Thyroid gland (tissue), 4 donors: Measurements from ENCODE around the gene ANKRD45. TPM values are rescaled to one million over a fixed set of nuclear protein-coding genes. Genes with fewer than 3 reads are reported as not detected.

Source experiments
- DNase-seq, 2 donors: peaks; one replicate each; pipeline ENCODE4 v3.0.0-alpha.2; 2019
- H3K27ac ChIP-seq, 3 donors: fragments of 200-600 bp; sonication (generic); 1 replicate in 2 of 3; 2 replicates in 1 of 3; pipeline ENCODE4 v1.5.1; 2016 to 2019; ENCODE audit warnings: mild to moderate bottlenecking in 1 of 3, moderate library complexity in 1 of 3
- H3K27me3 ChIP-seq: fragments of 200-600 bp; sonication (generic); one replicate; pipeline ENCODE4 v1.5.1; 2019
- H3K36me3 ChIP-seq, 2 donors: fragments of 200-600 bp; sonication (generic); one replicate each; pipeline ENCODE4 v1.5.1; 2016 to 2019
- H3K4me1 ChIP-seq, 2 donors: fragments of 200-600 bp; sonication (generic); one replicate each; pipeline ENCODE4 v1.5.1; 2017 to 2019
- H3K4me3 ChIP-seq, 3 donors: fragments of 200-600 bp; sonication (generic); replicated peaks in 1 of 3; 1 replicate in 2 of 3; 2 replicates in 1 of 3; pipeline ENCODE4 v1.5.1; 2016; ENCODE audit warnings: mild to moderate bottlenecking in 1 of 3
- H3K9me3 ChIP-seq: fragments of 200-600 bp; sonication (generic); one replicate; pipeline ENCODE4 v1.5.1; 2017
- CTCF ChIP-seq, 6 experiments: fragments of 200-600 bp in 3 of 6; fragments of 450-650 bp in 3 of 6; sonication (generic) in 3 of 6; IDR thresholded peaks; one replicate each; pipeline ENCODE4 v1.5.1; 2016 to 2019; ENCODE audit warnings: antibody characterized with exemption in 6 of 6, mild to moderate bottlenecking in 2 of 6, inconsistent platforms in 1 of 6, moderate library complexity in 1 of 6
- POLR2A ChIP-seq, 2 donors: fragments of 450-650 bp; IDR thresholded peaks; one replicate each; pipeline ENCODE4 v1.6.1; 2017; ENCODE audit warnings: antibody characterized with exemption in 2 of 2, mild to moderate bottlenecking in 2 of 2, moderate library complexity in 1 of 2
- WGBS, 2 donors: methylation state at CpG; one replicate each; pipeline ENCODE4 v1.1.5; 2017; 5-methylcytosine and 5-hydroxymethylcytosine counted together
- intact Hi-C: fragments of 100-400 bp; cut with DNase I; formaldehyde crosslinking; loops from one replicate; pipeline ENCODE4 v1.15.1; 2023
- total RNA-seq, 4 donors: library from RNA; depleted of rRNA; stranded (reverse); fragments of >200 nt; gene quantifications; one replicate each; pipeline ENCODE4 v1.2.3, GENCODE V29; 2016

Gene ANKRD45
- total RNA-seq, 4 donors from 2014 or later, result 0.27 to 2.3 (median 0.94) TPM

GRCh38 chr1:173590557-173590956, 79.1 kb downstream of the ANKRD45 start:
- H3K4me3 ChIP-seq, result no peak overlapping the region
- DNase-seq, result no peak
- intact Hi-C loops, result no loop called here
- no peaks in the 10 kb centered on the region for H3K36me3 ChIP-seq
- no peaks in the 10 kb centered on the region for H3K4me1 ChIP-seq
- no peak overlapping the region for H3K27ac ChIP-seq
- no peaks in the 10 kb centered on the region for H3K9me3 ChIP-seq
- TF ChIP-seq CTCF (IDR thresholded peaks at IDR 0.05) (no peak), POLR2A (IDR thresholded peaks at IDR 0.05) (no peak)
- no peaks in the 10 kb centered on the region for H3K27me3 ChIP-seq
- WGBS, 2 donors, result 73 to 79% methylated on average over 1 of the region's 1 CpG

DNA sequence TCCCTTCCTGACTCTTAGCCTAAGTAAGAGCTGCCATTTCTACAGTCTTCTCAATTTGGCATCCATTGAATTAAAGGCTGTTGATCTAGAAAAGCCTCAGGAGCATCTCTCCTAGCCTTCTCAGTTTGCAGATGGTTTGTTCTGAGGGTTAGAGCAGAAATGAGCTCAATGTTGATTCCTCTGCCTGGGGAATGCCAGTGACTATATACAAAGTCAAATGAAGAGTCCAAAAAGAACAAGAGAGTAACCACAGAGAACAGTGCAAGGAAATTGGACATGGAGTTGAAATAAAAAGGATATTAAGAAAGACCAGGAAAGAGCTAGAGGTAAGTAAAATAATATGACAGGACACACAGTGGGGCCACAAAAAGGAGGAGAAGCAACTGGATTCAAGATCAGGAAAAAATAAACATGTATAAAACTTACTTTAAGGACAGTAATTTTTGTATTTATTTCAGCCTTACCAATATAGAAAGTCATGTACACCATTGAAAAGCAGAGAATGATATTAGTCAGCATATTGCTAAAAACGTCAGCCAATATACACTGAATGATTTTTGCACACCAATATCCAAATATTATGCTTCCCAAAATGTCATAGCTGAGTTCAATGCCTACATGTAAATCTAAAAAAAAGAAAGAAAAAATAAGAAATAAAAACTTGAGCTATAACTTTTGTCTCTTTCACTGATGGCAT, 88.1 kb downstream of the ANKRD45 start:
- Histone ChIP-seq H3K36me3 (no peaks in the 10 kb centered on the region), H3K27me3 (no peaks in the 10 kb centered on the region), H3K4me3 (no peak overlapping the region), H3K9me3 (no peaks in the 10 kb centered on the region), H3K4me1 (no peaks in the 10 kb centered on the region), H3K27ac (no peak overlapping the region)
- no peak for TF ChIP-seq POLR2A (IDR thresholded peaks at IDR 0.05)
- TF ChIP-seq CTCF (IDR thresholded peaks at IDR 0.05), result no peak
- WGBS, 2 donors, result 58 to 60% methylated on average over 1 of the region's 1 CpG
- intact Hi-C loops, result no loop called here
- DNase-seq, result no peak

GRCh38 chr1:173580658-173581057, 89.0 kb downstream of the ANKRD45 start:
- no peak overlapping the region for H3K4me3 ChIP-seq
- H3K9me3 ChIP-seq, result no peaks in the 10 kb centered on the region
- H3K36me3 ChIP-seq, result no peaks in the 10 kb centered on the region
- 85 to 89% methylated on average over 3 of the region's 3 CpGs for WGBS, 2 donors
- H3K4me1 ChIP-seq, result no peaks in the 10 kb centered on the region
- intact Hi-C loops, result no loop called here
- H3K27me3 ChIP-seq, result no peaks in the 10 kb centered on the region
- no peak for TF ChIP-seq POLR2A (IDR thresholded peaks at IDR 0.05)
- no peak for TF ChIP-seq CTCF (IDR thresholded peaks at IDR 0.05)
- no peak overlapping the region for H3K27ac ChIP-seq
- no peak for DNase-seq

- DNase-seq, result no peak
- Histone ChIP-seq H3K4me3 (no peak overlapping the region), H3K4me1 (no peaks in the 10 kb centered on the region), H3K27me3 (no peaks in the 10 kb centered on the region), H3K9me3 (no peaks in the 10 kb centered on the region), H3K27ac (no peak overlapping the region), H3K36me3 (no peaks in the 10 kb centered on the region)
- intact Hi-C loops, result no loop called here
- TF ChIP-seq CTCF (IDR thresholded peaks at IDR 0.05), result no peak
- no peak for TF ChIP-seq POLR2A (IDR thresholded peaks at IDR 0.05)
- 87 to 93% methylated on average over 3 of the region's 3 CpGs for WGBS, 2 donors
Observed at GRCh38 chr1:173580071-173580470, 89.6 kb downstream of the ANKRD45 start.

- no peak for TF ChIP-seq CTCF (IDR thresholded peaks at IDR 0.05)
- no peak for TF ChIP-seq POLR2A (IDR thresholded peaks at IDR 0.05)
- DNase-seq, result no peak
- Histone ChIP-seq H3K27me3 (no peaks in the 10 kb centered on the region), H3K4me3 (no peak overlapping the region), H3K36me3 (no peaks in the 10 kb centered on the region), H3K27ac (no peak overlapping the region), H3K9me3 (no peaks in the 10 kb centered on the region), H3K4me1 (no peaks in the 10 kb centered on the region)
- intact Hi-C loops, result no loop called here
- WGBS, 2 donors, result 83 to 90% methylated on average over 4 of the region's 4 CpGs
Observed at GRCh38 chr1:173573596-173573995, 96.1 kb downstream of the ANKRD45 start.
